GM12878 (cell line): ENCODE data around the gene ELF2.

ENCODE experiments used
- ATF3 ChIP-seq: IDR thresholded peaks from 2 replicates; pipeline ENCODE4 v1.6.1; 2011; ENCODE audit warnings: low read depth, mild to moderate bottlenecking, low read length, moderate library complexity, borderline replicate concordance; ENCODE audit errors: extremely low read depth
- CREM ChIP-seq: IDR thresholded peaks from 2 replicates; pipeline ENCODE4 v1.6.1; 2014; ENCODE audit warnings: antibody characterized with exemption, low read depth
- E4F1 ChIP-seq: fragments of 450-650 bp; IDR thresholded peaks from 2 replicates; pipeline ENCODE4 v1.6.1; 2018; ENCODE audit warnings: borderline replicate concordance, mild to moderate bottlenecking; ENCODE audit not compliant: partially characterized antibody
- EZH2 ChIP-seq: IDR thresholded peaks from 2 replicates; pipeline ENCODE4 v1.6.1; 2012; ENCODE audit warnings: low read depth, mild to moderate bottlenecking, control low read depth, inconsistent platforms, low read length, borderline replicate concordance; ENCODE audit not compliant: control insufficient read depth
- FOXK2 ChIP-seq: fragments of 450-650 bp; IDR thresholded peaks from 2 replicates; pipeline ENCODE4 v1.6.1; 2017; ENCODE audit warnings: mild to moderate bottlenecking, moderate library complexity
- MTA2 ChIP-seq: fragments of 450-650 bp; IDR thresholded peaks from 2 replicates; pipeline ENCODE4 v1.6.1; 2016; ENCODE audit warnings: low read depth, mild to moderate bottlenecking, moderate library complexity
- PAX5 ChIP-seq: IDR thresholded peaks from 2 replicates; pipeline ENCODE4 v1.6.1; 2011; ENCODE audit warnings: low read depth, low read length, borderline replicate concordance
- POLR2A ChIP-seq: IDR thresholded peaks from 2 replicates; pipeline ENCODE4 v1.6.1; 2011; ENCODE audit warnings: low read depth, mild to moderate bottlenecking, low read length
- POLR2AphosphoS2 ChIP-seq: IDR thresholded peaks from 2 replicates; pipeline ENCODE4 v1.6.1; 2011; ENCODE audit warnings: low read depth, mild to moderate bottlenecking, low read length, improper control_type of control experiment, moderate library complexity
- POLR2AphosphoS5 ChIP-seq: IDR thresholded peaks from 2 replicates; pipeline ENCODE4 v1.6.1; 2011; ENCODE audit warnings: mild to moderate bottlenecking, low read length, inconsistent platforms
- SMC3 ChIP-seq: IDR thresholded peaks from 2 replicates; pipeline ENCODE4 v1.6.1; 2011; ENCODE audit warnings: low read length, improper control_type of control experiment, borderline replicate concordance
- SRF ChIP-seq, 2 experiments: IDR thresholded peaks; 2 replicates each; pipeline ENCODE4 v1.6.1; 2011; ENCODE audit warnings: low read depth in 2 of 2, low read length in 2 of 2, mild to moderate bottlenecking in 1 of 2, moderate library complexity in 1 of 2
- TF ChIP-seq, protein P1 (sequence below), 3 experiments: IDR thresholded peaks in 2 of 3; conservative IDR thresholded peaks in 1 of 3; 2 replicates each; pipeline ENCODE4 v1.5.1; 2011; ENCODE audit warnings: low read depth in 3 of 3, low read length in 3 of 3, mild to moderate bottlenecking in 3 of 3, control low read depth in 2 of 3, moderate library complexity in 2 of 3, inconsistent platforms in 1 of 3, mixed read lengths in 1 of 3; ENCODE audit not compliant: control insufficient read depth in 2 of 3, insufficient read depth in 1 of 3; ENCODE audit errors: extremely low read depth in 1 of 3

DNA sequence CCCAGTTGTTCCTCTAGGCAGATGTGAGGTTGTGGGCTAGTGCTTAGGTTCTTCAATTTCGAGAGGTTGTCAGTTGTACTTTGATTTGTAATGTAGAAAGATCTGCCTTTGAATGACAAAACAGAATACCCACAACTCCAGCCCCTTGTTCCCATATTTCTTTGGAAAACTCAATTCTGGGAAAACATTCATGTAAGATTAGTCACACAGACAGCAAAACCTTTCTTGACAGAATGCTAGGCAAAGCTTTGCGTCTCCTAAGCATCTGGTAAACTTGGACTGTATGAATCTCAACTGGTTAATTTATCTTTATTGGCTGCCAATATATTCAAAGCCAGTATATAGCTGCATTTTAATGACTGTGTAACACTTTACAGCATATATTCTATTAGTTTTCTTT lies 126.6 kb downstream of the ELF2 start:
- TF ChIP-seq EZH2 (no peak), POLR2AphosphoS2 (no peak), POLR2AphosphoS5 (no peak), SMC3 (no peak), PAX5 (no peak), MTA2 (no peak), ATF3 (no peak), E4F1 (no peak), FOXK2 (no peak), POLR2A (no peak), CREM (no peak), SRF (IDR thresholded peaks at IDR 0.05; ENCODE audit: low read depth in 2 of 2, low read length in 2 of 2) (no peak)
- TF ChIP-seq, protein P1, sequence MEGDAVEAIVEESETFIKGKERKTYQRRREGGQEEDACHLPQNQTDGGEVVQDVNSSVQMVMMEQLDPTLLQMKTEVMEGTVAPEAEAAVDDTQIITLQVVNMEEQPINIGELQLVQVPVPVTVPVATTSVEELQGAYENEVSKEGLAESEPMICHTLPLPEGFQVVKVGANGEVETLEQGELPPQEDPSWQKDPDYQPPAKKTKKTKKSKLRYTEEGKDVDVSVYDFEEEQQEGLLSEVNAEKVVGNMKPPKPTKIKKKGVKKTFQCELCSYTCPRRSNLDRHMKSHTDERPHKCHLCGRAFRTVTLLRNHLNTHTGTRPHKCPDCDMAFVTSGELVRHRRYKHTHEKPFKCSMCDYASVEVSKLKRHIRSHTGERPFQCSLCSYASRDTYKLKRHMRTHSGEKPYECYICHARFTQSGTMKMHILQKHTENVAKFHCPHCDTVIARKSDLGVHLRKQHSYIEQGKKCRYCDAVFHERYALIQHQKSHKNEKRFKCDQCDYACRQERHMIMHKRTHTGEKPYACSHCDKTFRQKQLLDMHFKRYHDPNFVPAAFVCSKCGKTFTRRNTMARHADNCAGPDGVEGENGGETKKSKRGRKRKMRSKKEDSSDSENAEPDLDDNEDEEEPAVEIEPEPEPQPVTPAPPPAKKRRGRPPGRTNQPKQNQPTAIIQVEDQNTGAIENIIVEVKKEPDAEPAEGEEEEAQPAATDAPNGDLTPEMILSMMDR (IDR thresholded peaks at IDR 0.05 in 2 of 3, conservative IDR thresholded peaks at IDR 0.05 in 1 of 3; ENCODE audit: control insufficient read depth in 2 of 3, extremely low read depth in 1 of 3, insufficient read depth in 1 of 3, low read depth in 3 of 3, low read length in 3 of 3) = no peak
